ENCODE data around the gene STOX2. TPM values are rescaled to one million over a fixed set of nuclear protein-coding genes. Genes with fewer than 3 reads are reported as not detected.

Gene STOX2
- total RNA-seq, 1 donor, result 0.36 TPM

DNA sequence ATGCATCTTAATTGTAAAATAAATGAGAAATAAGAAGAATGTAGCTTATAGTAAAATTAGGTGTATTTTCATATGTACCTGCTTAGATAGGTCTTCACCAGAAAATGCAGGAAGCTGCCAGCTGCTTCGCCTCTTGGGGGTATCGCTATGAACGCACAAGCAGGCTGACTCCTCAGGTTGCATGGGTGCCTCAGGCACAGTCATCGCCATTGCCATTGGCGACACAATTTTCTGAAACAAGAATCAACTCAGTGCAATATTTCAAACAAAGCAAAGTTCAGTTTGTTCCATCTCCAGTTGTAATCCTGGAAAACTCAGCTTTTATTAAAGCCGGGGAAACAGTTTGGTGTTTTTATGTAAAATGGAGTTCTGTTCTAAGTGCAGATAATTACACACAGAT, 29.7 kb downstream of the STOX2 start:
- TF ChIP-seq, protein P1, sequence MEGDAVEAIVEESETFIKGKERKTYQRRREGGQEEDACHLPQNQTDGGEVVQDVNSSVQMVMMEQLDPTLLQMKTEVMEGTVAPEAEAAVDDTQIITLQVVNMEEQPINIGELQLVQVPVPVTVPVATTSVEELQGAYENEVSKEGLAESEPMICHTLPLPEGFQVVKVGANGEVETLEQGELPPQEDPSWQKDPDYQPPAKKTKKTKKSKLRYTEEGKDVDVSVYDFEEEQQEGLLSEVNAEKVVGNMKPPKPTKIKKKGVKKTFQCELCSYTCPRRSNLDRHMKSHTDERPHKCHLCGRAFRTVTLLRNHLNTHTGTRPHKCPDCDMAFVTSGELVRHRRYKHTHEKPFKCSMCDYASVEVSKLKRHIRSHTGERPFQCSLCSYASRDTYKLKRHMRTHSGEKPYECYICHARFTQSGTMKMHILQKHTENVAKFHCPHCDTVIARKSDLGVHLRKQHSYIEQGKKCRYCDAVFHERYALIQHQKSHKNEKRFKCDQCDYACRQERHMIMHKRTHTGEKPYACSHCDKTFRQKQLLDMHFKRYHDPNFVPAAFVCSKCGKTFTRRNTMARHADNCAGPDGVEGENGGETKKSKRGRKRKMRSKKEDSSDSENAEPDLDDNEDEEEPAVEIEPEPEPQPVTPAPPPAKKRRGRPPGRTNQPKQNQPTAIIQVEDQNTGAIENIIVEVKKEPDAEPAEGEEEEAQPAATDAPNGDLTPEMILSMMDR (IDR thresholded peaks at IDR 0.05; ENCODE audit: extremely low read depth, low read depth, low read length), result no peak
- H4K20me1 ChIP-seq (ENCODE audit: insufficient read depth, low read length), result no peaks in the 10 kb centered on the region

DNA sequence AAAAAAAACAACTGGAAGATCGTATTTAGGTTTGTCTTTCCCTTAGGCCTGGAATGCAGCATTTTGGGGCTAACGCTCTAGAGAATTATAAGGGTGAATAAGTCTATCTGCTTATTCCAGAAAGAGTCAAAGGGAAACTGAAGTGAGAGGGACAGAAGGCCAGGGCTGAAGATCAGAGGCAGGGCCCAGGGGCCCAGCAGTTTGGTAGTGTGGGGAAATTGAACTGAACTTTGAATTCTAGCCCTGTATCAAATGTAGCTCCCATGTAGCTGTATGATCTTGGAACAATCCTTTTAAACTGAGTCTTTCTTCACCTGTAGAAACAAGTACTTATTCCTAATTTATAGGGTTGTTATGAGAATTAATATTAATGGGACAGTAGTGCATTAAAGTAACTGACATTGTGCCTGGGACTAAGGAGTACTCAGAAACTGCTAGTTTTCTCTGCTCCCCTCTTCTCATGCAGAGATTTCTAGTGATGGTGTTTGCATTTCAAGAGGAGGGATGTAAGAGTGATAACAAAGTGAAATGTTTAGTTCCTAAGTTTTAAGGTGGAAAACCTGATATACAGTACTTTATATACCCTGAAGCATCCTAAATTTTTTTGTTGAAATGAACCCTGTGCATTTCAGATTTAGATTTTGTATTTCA, 30.4 kb downstream of the STOX2 start:
- Histone ChIP-seq H4K20me1 (ENCODE audit: insufficient read depth, low read length) (no peaks in the 10 kb centered on the region), H3K9me3 (ENCODE audit: low read depth, low read length) (no peaks in the 10 kb centered on the region), H3K36me3 (ENCODE audit: insufficient read depth, low read length) (no peaks in the 10 kb centered on the region), H3K4me1 (ENCODE audit: insufficient read depth, low read length) (no peaks in the 10 kb centered on the region), H2AFZ (ENCODE audit: low read length) (no peak overlapping the region), H3K79me2 (ENCODE audit: insufficient read depth, low read length) (no peaks in the 10 kb centered on the region), H3K4me2 (ENCODE audit: insufficient read depth, low read length) (no peak overlapping the region), H3K27me3 (ENCODE audit: insufficient read depth, low read length) (no peaks in the 10 kb centered on the region), H3K4me3 (ENCODE audit: insufficient read depth, low read length) (no peak overlapping the region), H3K27ac (ENCODE audit: low read depth, low read length) (no peak overlapping the region)
- TF ChIP-seq, protein P1 (IDR thresholded peaks at IDR 0.05; ENCODE audit: extremely low read depth, low read depth, low read length), result no peak
- DNase-seq (ENCODE audit: insufficient read length, low spot score, missing footprints), result no peak

More for the DNA sequence above, 29.7 kb downstream of the STOX2 start:
- Histone ChIP-seq H3K27me3 (ENCODE audit: insufficient read depth, low read length) (no peaks in the 10 kb centered on the region), H3K4me2 (ENCODE audit: insufficient read depth, low read length) (no peak overlapping the region), H3K36me3 (ENCODE audit: insufficient read depth, low read length) (no peaks in the 10 kb centered on the region), H3K4me3 (ENCODE audit: insufficient read depth, low read length) (no peak overlapping the region), H2AFZ (ENCODE audit: low read length) (no peak overlapping the region), H3K4me1 (ENCODE audit: insufficient read depth, low read length) (no peaks in the 10 kb centered on the region), H3K27ac (ENCODE audit: low read depth, low read length) (no peak overlapping the region), H3K79me2 (ENCODE audit: insufficient read depth, low read length) (no peaks in the 10 kb centered on the region), H3K9me3 (ENCODE audit: low read depth, low read length) (no peaks in the 10 kb centered on the region)
- DNase-seq (ENCODE audit: insufficient read length, low spot score, missing footprints), result no peak

DNA sequence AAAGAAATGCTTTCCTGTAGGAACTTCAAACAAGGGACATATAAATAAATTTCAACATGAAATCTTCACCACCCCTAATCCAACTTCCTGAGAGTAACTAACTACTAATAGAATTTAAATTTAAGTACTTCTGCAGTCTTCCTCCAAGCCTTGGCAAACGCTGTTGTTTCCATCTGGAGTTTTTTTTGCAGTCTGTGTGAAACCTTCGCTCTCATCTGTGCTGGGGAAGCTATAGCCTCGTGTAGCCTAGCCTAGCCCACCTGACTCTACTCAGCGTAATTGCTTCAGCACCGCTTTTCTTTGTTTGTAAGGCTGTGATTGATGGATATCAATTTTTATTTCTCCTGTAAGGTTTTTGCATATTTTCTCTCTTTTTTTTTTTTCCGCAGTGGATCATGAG, 30.9 kb downstream of the STOX2 start:
- H3K4me3 ChIP-seq (ENCODE audit: insufficient read depth, low read length), result no peak overlapping the region
- no peaks in the 10 kb centered on the region for H3K36me3 ChIP-seq (ENCODE audit: insufficient read depth, low read length)
- no peaks in the 10 kb centered on the region for H3K9me3 ChIP-seq (ENCODE audit: low read depth, low read length)
- H3K27ac ChIP-seq (ENCODE audit: low read depth, low read length), result no peak overlapping the region
- H3K27me3 ChIP-seq (ENCODE audit: insufficient read depth, low read length), result no peaks in the 10 kb centered on the region
- DNase-seq (ENCODE audit: insufficient read length, low spot score, missing footprints), result no peak
- no peak overlapping the region for H3K4me2 ChIP-seq (ENCODE audit: insufficient read depth, low read length)
- no peaks in the 10 kb centered on the region for H3K79me2 ChIP-seq (ENCODE audit: insufficient read depth, low read length)
- TF ChIP-seq, protein P1 (IDR thresholded peaks at IDR 0.05; ENCODE audit: extremely low read depth, low read depth, low read length), result no peak
- no peaks in the 10 kb centered on the region for H3K4me1 ChIP-seq (ENCODE audit: insufficient read depth, low read length)
- H4K20me1 ChIP-seq (ENCODE audit: insufficient read depth, low read length), result no peaks in the 10 kb centered on the region
- H2AFZ ChIP-seq (ENCODE audit: low read length), result no peak overlapping the region

- Histone ChIP-seq H2AFZ (ENCODE audit: low read length) (no peak overlapping the region), H3K79me2 (ENCODE audit: insufficient read depth, low read length) (no peaks in the 10 kb centered on the region), H3K27me3 (ENCODE audit: insufficient read depth, low read length) (no peaks in the 10 kb centered on the region), H3K27ac (ENCODE audit: low read depth, low read length) (no peak overlapping the region), H3K9me3 (ENCODE audit: low read depth, low read length) (no peaks in the 10 kb centered on the region), H3K4me1 (ENCODE audit: insufficient read depth, low read length) (no peaks in the 10 kb centered on the region), H3K4me2 (ENCODE audit: insufficient read depth, low read length) (no peak overlapping the region), H4K20me1 (ENCODE audit: insufficient read depth, low read length) (no peaks in the 10 kb centered on the region), H3K4me3 (ENCODE audit: insufficient read depth, low read length) (no peak overlapping the region), H3K36me3 (ENCODE audit: insufficient read depth, low read length) (no peaks in the 10 kb centered on the region)
- no peak for DNase-seq (ENCODE audit: insufficient read length, low spot score, missing footprints)
- TF ChIP-seq, protein P1 (IDR thresholded peaks at IDR 0.05; ENCODE audit: extremely low read depth, low read depth, low read length), result no peak
Observed at GRCh38 chr4:183936574-183937345, 31.7 kb downstream of the STOX2 start.

Measured in osteoblast (primary cell).